Measurements from ENCODE around the gene YES1.

DNA sequence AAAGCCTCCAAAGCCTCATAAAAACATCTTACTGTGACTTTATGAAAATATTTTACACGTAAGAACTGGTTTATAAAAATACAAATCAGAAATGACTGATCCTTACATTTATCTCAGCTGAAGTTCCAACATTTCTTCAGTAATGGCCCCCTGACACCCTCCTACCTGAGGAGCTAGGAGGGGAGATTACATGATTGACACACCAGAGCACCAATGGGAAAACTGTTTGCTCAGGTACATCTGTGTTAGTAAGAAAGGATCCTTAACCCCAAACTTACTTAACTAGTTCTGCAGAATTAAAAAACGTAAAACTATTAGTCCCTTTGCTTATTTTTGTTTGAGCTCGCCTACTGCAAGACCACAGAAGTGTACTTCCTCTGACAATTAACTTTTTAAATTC lies 126.6 kb downstream of the YES1 start:
- TF ChIP-seq, protein P1, sequence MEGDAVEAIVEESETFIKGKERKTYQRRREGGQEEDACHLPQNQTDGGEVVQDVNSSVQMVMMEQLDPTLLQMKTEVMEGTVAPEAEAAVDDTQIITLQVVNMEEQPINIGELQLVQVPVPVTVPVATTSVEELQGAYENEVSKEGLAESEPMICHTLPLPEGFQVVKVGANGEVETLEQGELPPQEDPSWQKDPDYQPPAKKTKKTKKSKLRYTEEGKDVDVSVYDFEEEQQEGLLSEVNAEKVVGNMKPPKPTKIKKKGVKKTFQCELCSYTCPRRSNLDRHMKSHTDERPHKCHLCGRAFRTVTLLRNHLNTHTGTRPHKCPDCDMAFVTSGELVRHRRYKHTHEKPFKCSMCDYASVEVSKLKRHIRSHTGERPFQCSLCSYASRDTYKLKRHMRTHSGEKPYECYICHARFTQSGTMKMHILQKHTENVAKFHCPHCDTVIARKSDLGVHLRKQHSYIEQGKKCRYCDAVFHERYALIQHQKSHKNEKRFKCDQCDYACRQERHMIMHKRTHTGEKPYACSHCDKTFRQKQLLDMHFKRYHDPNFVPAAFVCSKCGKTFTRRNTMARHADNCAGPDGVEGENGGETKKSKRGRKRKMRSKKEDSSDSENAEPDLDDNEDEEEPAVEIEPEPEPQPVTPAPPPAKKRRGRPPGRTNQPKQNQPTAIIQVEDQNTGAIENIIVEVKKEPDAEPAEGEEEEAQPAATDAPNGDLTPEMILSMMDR (IDR thresholded peaks at IDR 0.05): no peak
- no peak for TF ChIP-seq POLR2A (IDR thresholded peaks at IDR 0.05)

Data from Peyer's patch (tissue), 4 donors.